ENCODE measurements around the gene PTTG1IP.
"Not testable (repeated sequence)": the region's sequence is repeated elsewhere in the genome, so short reads cannot be mapped to it uniquely, and the experiment has no call there.

The PTTG1IP gene

GRCh38 chr21:44918581-44919033 lies 45.1 kb upstream of the PTTG1IP start:
- peak overlapping the region; percentile 10 for H3K4me3 ChIP-seq (ENCODE audit: low read depth, low read length)
- TF ChIP-seq, protein P1, sequence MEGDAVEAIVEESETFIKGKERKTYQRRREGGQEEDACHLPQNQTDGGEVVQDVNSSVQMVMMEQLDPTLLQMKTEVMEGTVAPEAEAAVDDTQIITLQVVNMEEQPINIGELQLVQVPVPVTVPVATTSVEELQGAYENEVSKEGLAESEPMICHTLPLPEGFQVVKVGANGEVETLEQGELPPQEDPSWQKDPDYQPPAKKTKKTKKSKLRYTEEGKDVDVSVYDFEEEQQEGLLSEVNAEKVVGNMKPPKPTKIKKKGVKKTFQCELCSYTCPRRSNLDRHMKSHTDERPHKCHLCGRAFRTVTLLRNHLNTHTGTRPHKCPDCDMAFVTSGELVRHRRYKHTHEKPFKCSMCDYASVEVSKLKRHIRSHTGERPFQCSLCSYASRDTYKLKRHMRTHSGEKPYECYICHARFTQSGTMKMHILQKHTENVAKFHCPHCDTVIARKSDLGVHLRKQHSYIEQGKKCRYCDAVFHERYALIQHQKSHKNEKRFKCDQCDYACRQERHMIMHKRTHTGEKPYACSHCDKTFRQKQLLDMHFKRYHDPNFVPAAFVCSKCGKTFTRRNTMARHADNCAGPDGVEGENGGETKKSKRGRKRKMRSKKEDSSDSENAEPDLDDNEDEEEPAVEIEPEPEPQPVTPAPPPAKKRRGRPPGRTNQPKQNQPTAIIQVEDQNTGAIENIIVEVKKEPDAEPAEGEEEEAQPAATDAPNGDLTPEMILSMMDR (IDR thresholded peaks at IDR 0.05; ENCODE audit: borderline replicate concordance, insufficient read depth, low read depth, low read length) = no peak

DNA sequence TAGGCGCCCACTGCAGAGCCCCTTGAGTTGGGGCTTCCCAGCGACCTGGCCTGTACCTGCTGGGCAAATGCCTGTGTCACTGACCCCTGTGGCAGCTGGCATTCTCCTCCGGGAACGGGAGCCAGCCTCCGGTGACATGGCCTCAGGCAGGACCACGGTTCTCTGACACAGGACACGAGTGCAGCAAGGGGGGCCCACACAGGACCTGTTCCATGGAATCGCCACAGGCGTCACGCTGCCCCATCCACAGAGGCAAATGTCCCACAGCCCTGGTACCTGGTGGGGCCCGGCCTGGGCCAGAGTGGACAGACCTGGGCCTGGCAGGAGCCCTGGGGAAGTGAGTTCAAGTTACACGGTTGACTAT lies 44.6 kb upstream of the PTTG1IP start:
- H3K4me3 ChIP-seq (ENCODE audit: low read depth, low read length) = peak overlapping the region; percentile 16
- TF ChIP-seq, protein P1 (IDR thresholded peaks at IDR 0.05; ENCODE audit: borderline replicate concordance, insufficient read depth, low read depth, low read length) = no peak

DNA sequence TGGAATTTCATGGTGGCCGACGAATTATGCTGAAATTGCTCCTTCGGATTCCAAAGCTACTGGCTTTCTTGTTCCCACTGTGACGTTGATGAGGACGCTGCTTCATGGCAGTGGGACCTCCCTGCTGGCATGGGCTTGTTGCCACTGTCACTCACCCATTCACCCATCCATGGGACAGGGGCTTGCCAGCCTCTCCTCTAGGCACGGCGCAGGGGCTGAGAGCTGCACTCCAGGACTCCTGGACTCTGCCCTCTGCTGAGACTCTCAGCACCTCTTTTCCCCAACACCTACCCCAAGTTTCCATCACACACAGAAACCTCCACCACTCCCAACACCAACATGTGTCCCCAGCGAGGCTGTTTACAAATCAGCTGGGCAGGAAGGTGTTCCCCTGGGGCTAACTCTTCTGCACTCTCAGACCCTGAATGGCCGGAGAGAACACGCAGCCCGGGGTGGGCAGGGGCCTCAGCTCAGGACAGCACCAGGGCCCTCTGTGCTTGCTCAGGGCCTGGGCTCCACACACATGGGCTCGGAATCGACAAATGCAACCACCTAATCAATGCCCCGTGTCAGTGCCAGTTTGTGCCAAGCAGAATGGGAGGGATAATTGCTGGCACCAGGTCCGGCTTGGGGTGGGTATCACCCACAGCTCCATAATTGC lies 44.1 kb upstream of the PTTG1IP start:
- TF ChIP-seq, protein P1 (IDR thresholded peaks at IDR 0.05; ENCODE audit: borderline replicate concordance, insufficient read depth, low read depth, low read length) = no peak
- H3K4me3 ChIP-seq (ENCODE audit: low read depth, low read length) = peak overlapping the region; percentile 16

- TF ChIP-seq, protein P1 (IDR thresholded peaks at IDR 0.05; ENCODE audit: borderline replicate concordance, insufficient read depth, low read depth, low read length) = no peak
- H3K4me3 ChIP-seq (ENCODE audit: low read depth, low read length) = no peak overlapping the region
These were observed 43.5 kb upstream of the PTTG1IP start for GRCh38 chr21:44916965-44917364.

GRCh38 chr21:44914176-44914874 lies 40.8 kb upstream of the PTTG1IP start:
- no peak overlapping the region for H3K4me3 ChIP-seq (ENCODE audit: low read depth, low read length)

DNA sequence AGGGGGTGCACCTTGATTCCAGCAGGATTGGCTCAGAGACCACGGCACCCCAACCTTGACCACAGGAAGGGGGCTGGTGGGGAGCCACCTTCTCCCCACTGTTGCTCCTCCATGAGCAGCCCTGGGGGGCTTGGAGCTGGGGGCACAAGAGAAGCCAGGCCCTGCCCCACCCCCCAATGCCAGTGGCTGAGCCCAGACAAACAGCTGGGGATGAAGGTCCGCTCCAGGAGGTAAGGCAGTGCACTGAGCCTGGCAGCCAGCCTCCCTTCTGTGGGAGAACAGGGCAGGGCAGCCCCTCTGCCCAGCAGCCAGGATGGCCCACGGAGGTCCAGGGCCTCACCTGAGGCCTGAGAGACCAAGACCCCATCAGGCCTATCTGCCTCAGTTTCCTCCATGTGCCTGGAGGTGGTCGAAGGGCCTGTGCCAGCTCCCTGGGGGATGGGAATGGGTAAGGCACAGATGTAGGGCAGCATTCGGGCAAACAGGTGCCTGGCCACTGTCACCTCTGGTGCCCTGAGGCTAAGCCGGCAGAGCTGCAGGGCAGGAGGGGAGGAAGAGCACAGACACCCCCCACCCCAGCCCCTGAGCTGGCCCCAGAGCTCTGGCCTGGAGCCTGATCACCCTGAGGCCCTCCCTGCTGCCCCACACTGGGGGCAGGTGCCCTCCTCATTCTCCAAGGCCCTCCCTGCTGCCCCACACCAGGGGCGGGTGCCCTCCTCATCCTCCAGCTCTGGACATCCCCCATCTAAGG lies 40.1 kb upstream of the PTTG1IP start:
- H3K4me3 ChIP-seq (ENCODE audit: low read depth, low read length) = no peak overlapping the region
- TF ChIP-seq, protein P1 (IDR thresholded peaks at IDR 0.05; ENCODE audit: borderline replicate concordance, insufficient read depth, low read depth, low read length) = no peak

More at GRCh38 chr21:44914176-44914874, 40.8 kb upstream of the PTTG1IP start:
- TF ChIP-seq, protein P1 (IDR thresholded peaks at IDR 0.05; ENCODE audit: borderline replicate concordance, insufficient read depth, low read depth, low read length) = no peak

GRCh38 chr21:44912506-44913412 lies 39.3 kb upstream of the PTTG1IP start:
- not testable (repeated sequence) for H3K4me3 ChIP-seq (ENCODE audit: low read depth, low read length)
